ENCODE measurements around the gene PRTN3. TPM values are rescaled to one million over a fixed set of nuclear protein-coding genes. Genes with fewer than 3 reads are reported as not detected.

PRTN3 gene
- total RNA-seq, 1 donor from 2014 or later = not detected

Other genes starting within 250 kb of the PRTN3 start
- gene POLRMT, start 207.5 kb upstream of the PRTN3 start, total RNA-seq = 22.6 and 46.3 TPM in 2 replicates
- gene FGF22, start 201.1 kb upstream of the PRTN3 start, total RNA-seq = 0.10 TPM in 1 of 2 replicates, not detected in the other
- gene RNF126, start 177.8 kb upstream of the PRTN3 start, total RNA-seq = 19.8 and 23.4 TPM in 2 replicates
- gene FSTL3, start 164.6 kb upstream of the PRTN3 start, total RNA-seq = 374 and 526 TPM in 2 replicates
- not detected in 2 replicates for gene PRSS57, start 145.5 kb upstream of the PRTN3 start, total RNA-seq
- 0.35 and 45.4 TPM in 2 replicates for gene PALM, start 132.1 kb upstream of the PRTN3 start, total RNA-seq
- 6.2 and 48.4 TPM in 2 replicates for gene MISP, start 89.9 kb upstream of the PRTN3 start, total RNA-seq
- 67.7 and 134 TPM in 2 replicates for gene PTBP1, start 43.5 kb upstream of the PRTN3 start, total RNA-seq
- 0.50 and 0.87 TPM in 2 replicates for gene PLPPR3, start 19.0 kb upstream of the PRTN3 start, total RNA-seq
- not detected in 2 replicates for gene AZU1, start 13.2 kb upstream of the PRTN3 start, total RNA-seq
- not detected in 2 replicates for gene ELANE, start 11.3 kb downstream of the PRTN3 start, total RNA-seq
- 2.1 and 3.1 TPM in 2 replicates for gene CFD, start 18.7 kb downstream of the PRTN3 start, total RNA-seq
- 22.6 and 55.4 TPM in 2 replicates for gene MED16, start 52.2 kb downstream of the PRTN3 start, total RNA-seq
- gene RNU6-9, start 52.5 kb downstream of the PRTN3 start, total RNA-seq = not detected in 2 replicates
- gene R3HDM4, start 72.2 kb downstream of the PRTN3 start, total RNA-seq = 36.6 and 38.3 TPM in 2 replicates
- gene KISS1R, start 76.3 kb downstream of the PRTN3 start, total RNA-seq = not detected in 2 replicates
- 9.5 and 18.8 TPM in 2 replicates for gene ARID3A, start 85.0 kb downstream of the PRTN3 start, total RNA-seq
- 31.1 and 50.4 TPM in 2 replicates for gene WDR18, start 143.3 kb downstream of the PRTN3 start, total RNA-seq
- gene GRIN3B, start 159.4 kb downstream of the PRTN3 start, total RNA-seq = 2.4 and 3.6 TPM in 2 replicates
- gene TMEM259, start 180.1 kb downstream of the PRTN3 start, total RNA-seq = 63.4 and 114 TPM in 2 replicates
- gene RNU6-2, start 180.5 kb downstream of the PRTN3 start, total RNA-seq = not detected in 2 replicates
- 312 and 501 TPM in 2 replicates for gene CNN2, start 185.6 kb downstream of the PRTN3 start, total RNA-seq
- 15.6 and 24.6 TPM in 2 replicates for gene ABCA7, start 199.1 kb downstream of the PRTN3 start, total RNA-seq
- 8.3 and 13.4 TPM in 2 replicates for gene ARHGAP45, start 226.2 kb downstream of the PRTN3 start, total RNA-seq